Natural killer cell (primary cell): ENCODE results near the gene ITGA1. TPM values are rescaled to one million over a fixed set of nuclear protein-coding genes. Genes with fewer than 3 reads are reported as not detected.

Source experiments
- ATAC-seq, 3 donors: fragments of 150-1000 bp in 2 of 3; fragments of 200-7000 bp in 1 of 3; cut with Tn5 transposase; 1 replicate in 1 of 3; 2 replicates in 2 of 3; pipeline ENCODE4 v1.10.0; 2021; ENCODE audit warnings: mild to moderate bottlenecking in 2 of 3, moderate library complexity in 2 of 3
- DNase-seq, 2 donors: peaks; one replicate each; pipeline versions ENCODE4 v3.0.0 to v3.0.0-alpha.2; 2013 to 2021; ENCODE audit warnings: mixed read lengths in 1 of 2
- H3K27ac ChIP-seq: one replicate; pipeline ENCODE4 v1.5.1; 2013; ENCODE audit warnings: mild to moderate bottlenecking, low read length
- H3K27me3 ChIP-seq: one replicate; pipeline ENCODE4 v1.6.1; 2013; ENCODE audit warnings: low read length; ENCODE audit not compliant: control insufficient read depth, insufficient read depth
- H3K36me3 ChIP-seq: one replicate; pipeline ENCODE4 v1.6.1; 2013; ENCODE audit warnings: low read length; ENCODE audit not compliant: control insufficient read depth, insufficient read depth
- H3K4me1 ChIP-seq: one replicate; pipeline ENCODE4 v1.6.1; 2013; ENCODE audit warnings: low read length; ENCODE audit not compliant: control insufficient read depth, insufficient read depth
- H3K4me3 ChIP-seq: one replicate; pipeline ENCODE4 v1.5.1; 2013; ENCODE audit warnings: low read length
- H3K9me3 ChIP-seq: one replicate; pipeline ENCODE4 v1.6.1; 2013; ENCODE audit warnings: low read length; ENCODE audit not compliant: control insufficient read depth, insufficient read depth
- H3K27ac Mint-ChIP-seq, 2 donors: one replicate each; pipeline ENCODE4 v1.8.0; 2022; ENCODE audit warnings: mild to moderate bottlenecking in 2 of 2, mixed read lengths in 2 of 2, moderate library complexity in 1 of 2
- H3K27me3 Mint-ChIP-seq, 2 donors: one replicate each; pipeline ENCODE4 v1.8.0; 2022; ENCODE audit warnings: low read depth in 2 of 2, mixed read lengths in 2 of 2
- H3K36me3 Mint-ChIP-seq: one replicate; pipeline ENCODE4 v1.8.0; 2022; ENCODE audit warnings: mixed read lengths
- H3K4me1 Mint-ChIP-seq, 2 donors: one replicate each; pipeline ENCODE4 v1.8.0; 2022; ENCODE audit warnings: mixed read lengths in 2 of 2
- H3K4me3 Mint-ChIP-seq: one replicate; pipeline ENCODE4 v1.8.0; 2022; ENCODE audit warnings: mild to moderate bottlenecking, moderate library complexity, mixed read lengths
- H3K9me3 Mint-ChIP-seq, 2 donors: one replicate each; pipeline ENCODE4 v1.8.0; 2022; ENCODE audit warnings: mixed read lengths in 2 of 2
- CTCF ChIP-seq: fragments of 200-600 bp; IDR thresholded peaks from one replicate; pipeline ENCODE4 v1.8.0; 2022; ENCODE audit warnings: antibody characterized with exemption
- WGBS: methylation state at CpG from one replicate; pipeline ENCODE4 v1.1.7; 2013; ENCODE audit warnings: missing lambda C conversion rate; ENCODE audit not compliant: insufficient coverage; 5-methylcytosine and 5-hydroxymethylcytosine counted together
- intact Hi-C: fragments of 100-400 bp; cut with micrococcal nuclease; formaldehyde crosslinking; loops from one replicate; pipeline ENCODE4 v1.14.2; 2022
- total RNA-seq, 4 donors: library from RNA; stranded (reverse); fragments of 120-200 nt in 1 of 4; gene quantifications; one replicate each; pipeline versions ENCODE4 v1.2.3 to v1.2.4, GENCODE V29; 2013 to 2022

The ITGA1 gene
- total RNA-seq, 3 donors from 2014 or later (not counting 1 experiment from before 2014, with no cell fraction given), result 0.45 to 0.82 (median 0.47) TPM

GRCh38 chr5:52746539-52746938 is 41.2 kb upstream of the ITGA1 start:
- no peak overlapping the region for H3K27ac Mint-ChIP-seq
- Histone ChIP-seq H3K9me3 (no peaks in the 10 kb centered on the region), H3K4me3 (no peak overlapping the region), H3K27me3 (no peaks in the 10 kb centered on the region), H3K27ac (no peak overlapping the region), H3K36me3 (no peaks in the 10 kb centered on the region), H3K4me1 (peaks cover 6% of the 10 kb centered on the region)
- peaks cover 14 to 48% of the 10 kb centered on the region in 2 donors for H3K4me1 Mint-ChIP-seq
- intact Hi-C loops, result no loop called here
- no peaks in the 10 kb centered on the region for H3K36me3 Mint-ChIP-seq
- no peak for ATAC-seq
- no peak for DNase-seq
- H3K4me3 Mint-ChIP-seq, result no peak overlapping the region
- H3K9me3 Mint-ChIP-seq, result no peaks in the 10 kb centered on the region
- 100% methylated on average over 2 of the region's 2 CpGs for WGBS
- H3K27me3 Mint-ChIP-seq, result peaks cover 4 to 7% of the 10 kb centered on the region in 2 donors
- TF ChIP-seq CTCF, result no peak

GRCh38 chr5:52748590-52748989 is 39.1 kb upstream of the ITGA1 start:
- peaks cover under 1% of the 10 kb centered on the region for H3K4me1 ChIP-seq
- Mint-ChIP-seq H3K4me3 (no peak overlapping the region), H3K9me3 (no peaks in the 10 kb centered on the region), H3K27ac (no peak overlapping the region), H3K27me3 (peaks cover 7 to 8% of the 10 kb centered on the region in 2 donors), H3K4me1 (peaks cover 14 to 34% of the 10 kb centered on the region in 2 donors), H3K36me3 (no peaks in the 10 kb centered on the region)
- no peak for TF ChIP-seq CTCF
- no CpG with 5 or more reads among the region's 1 CpG for WGBS
- no peaks in the 10 kb centered on the region for H3K27me3 ChIP-seq
- H3K9me3 ChIP-seq, result no peaks in the 10 kb centered on the region
- intact Hi-C loops, result no loop called here
- H3K36me3 ChIP-seq, result no peaks in the 10 kb centered on the region
- DNase-seq (no peak), ATAC-seq (peak; percentile 61 to 69 (median 66))
- H3K27ac ChIP-seq, result no peak overlapping the region
- H3K4me3 ChIP-seq, result no peak overlapping the region

GRCh38 chr5:52749666-52750065 is 38.0 kb upstream of the ITGA1 start:
- Mint-ChIP-seq H3K27me3 (peaks cover 10 to 19% of the 10 kb centered on the region in 2 donors), H3K9me3 (no peaks in the 10 kb centered on the region), H3K4me3 (no peak overlapping the region), H3K36me3 (no peaks in the 10 kb centered on the region), H3K27ac (no peak overlapping the region), H3K4me1 (peaks cover 9 to 24% of the 10 kb centered on the region in 2 donors)
- Histone ChIP-seq H3K4me3 (no peak overlapping the region), H3K27me3 (no peaks in the 10 kb centered on the region), H3K4me1 (no peaks in the 10 kb centered on the region), H3K9me3 (no peaks in the 10 kb centered on the region), H3K36me3 (no peaks in the 10 kb centered on the region), H3K27ac (no peak overlapping the region)
- intact Hi-C loops, result no loop called here
- no peak for DNase-seq
- TF ChIP-seq CTCF, result no peak
- no peak for ATAC-seq

- Mint-ChIP-seq H3K36me3 (no peaks in the 10 kb centered on the region), H3K27ac (no peak overlapping the region), H3K9me3 (no peaks in the 10 kb centered on the region), H3K27me3 (peaks cover 7 to 12% of the 10 kb centered on the region in 2 donors), H3K4me3 (no peak overlapping the region), H3K4me1 (peaks cover 9 to 16% of the 10 kb centered on the region in 2 donors)
- H3K27ac ChIP-seq, result no peak overlapping the region
- no peaks in the 10 kb centered on the region for H3K27me3 ChIP-seq
- DNase-seq (no peak), ATAC-seq (no peak)
- no peaks in the 10 kb centered on the region for H3K36me3 ChIP-seq
- H3K9me3 ChIP-seq, result no peaks in the 10 kb centered on the region
- no peak for TF ChIP-seq CTCF
- intact Hi-C loops, result no loop called here
- H3K4me3 ChIP-seq, result no peak overlapping the region
- H3K4me1 ChIP-seq, result no peaks in the 10 kb centered on the region
- WGBS, result 100% methylated on average over 1 of the region's 1 CpG
Observed at GRCh38 chr5:52751137-52751536, 36.6 kb upstream of the ITGA1 start.
